NCI-H1930 (cell line): ENCODE measurements around the gene COMT.
"Not testable (repeated sequence)": the region's sequence is repeated elsewhere in the genome, so short reads cannot be mapped to it uniquely, and the experiment has no call there.

ENCODE experiments used
- DNase-seq, 2 experiments: peaks; one replicate each; lab custom pipeline; 2025; lab: John Stamatoyannopoulos, UW

COMT gene

DNA sequence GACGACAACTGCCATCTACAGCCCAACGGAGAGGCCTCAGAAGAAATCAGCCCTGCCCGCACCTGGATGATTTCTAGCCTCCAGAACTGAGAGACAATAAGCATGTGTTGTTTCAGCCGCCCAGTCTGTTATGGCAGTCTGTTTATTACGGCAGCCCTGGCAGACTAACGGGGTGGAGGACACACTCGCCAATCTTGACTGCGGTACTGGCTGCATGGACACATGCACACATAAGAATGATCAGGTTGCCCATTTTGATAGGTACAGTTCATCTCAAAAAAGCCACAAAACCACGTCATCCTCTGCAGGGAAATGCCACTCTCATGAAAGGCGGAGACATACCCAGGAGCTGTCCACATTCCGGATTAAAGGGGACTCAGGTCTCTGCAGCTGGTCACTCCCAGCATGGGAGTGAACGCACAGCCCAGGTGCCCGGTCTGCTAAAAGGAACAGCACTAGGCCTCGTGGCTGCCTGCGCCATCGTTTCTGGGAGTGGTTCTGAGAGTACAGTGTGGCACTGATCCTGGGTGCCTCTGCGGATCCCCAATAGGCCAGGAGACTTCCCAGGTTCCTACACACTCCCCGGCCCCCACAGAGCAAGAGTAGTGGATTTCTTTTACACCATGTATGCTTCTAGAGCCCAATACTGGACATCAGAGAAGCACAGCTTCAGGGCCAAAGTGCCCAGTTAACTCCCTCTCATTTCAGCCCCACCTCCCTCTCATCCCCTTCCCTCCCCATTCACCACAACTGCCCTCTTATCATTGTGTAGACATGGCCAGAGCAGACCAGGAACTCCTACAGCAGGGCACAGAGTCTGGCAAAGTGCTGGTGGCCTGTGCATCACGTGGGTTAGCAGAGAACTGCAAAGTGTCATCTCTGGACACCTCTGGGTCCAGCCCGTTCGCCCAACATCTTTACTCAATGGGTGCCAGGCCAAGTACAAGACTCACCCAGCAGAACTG lies 11.7 kb upstream of the COMT start:
- no peak for DNase-seq

DNA sequence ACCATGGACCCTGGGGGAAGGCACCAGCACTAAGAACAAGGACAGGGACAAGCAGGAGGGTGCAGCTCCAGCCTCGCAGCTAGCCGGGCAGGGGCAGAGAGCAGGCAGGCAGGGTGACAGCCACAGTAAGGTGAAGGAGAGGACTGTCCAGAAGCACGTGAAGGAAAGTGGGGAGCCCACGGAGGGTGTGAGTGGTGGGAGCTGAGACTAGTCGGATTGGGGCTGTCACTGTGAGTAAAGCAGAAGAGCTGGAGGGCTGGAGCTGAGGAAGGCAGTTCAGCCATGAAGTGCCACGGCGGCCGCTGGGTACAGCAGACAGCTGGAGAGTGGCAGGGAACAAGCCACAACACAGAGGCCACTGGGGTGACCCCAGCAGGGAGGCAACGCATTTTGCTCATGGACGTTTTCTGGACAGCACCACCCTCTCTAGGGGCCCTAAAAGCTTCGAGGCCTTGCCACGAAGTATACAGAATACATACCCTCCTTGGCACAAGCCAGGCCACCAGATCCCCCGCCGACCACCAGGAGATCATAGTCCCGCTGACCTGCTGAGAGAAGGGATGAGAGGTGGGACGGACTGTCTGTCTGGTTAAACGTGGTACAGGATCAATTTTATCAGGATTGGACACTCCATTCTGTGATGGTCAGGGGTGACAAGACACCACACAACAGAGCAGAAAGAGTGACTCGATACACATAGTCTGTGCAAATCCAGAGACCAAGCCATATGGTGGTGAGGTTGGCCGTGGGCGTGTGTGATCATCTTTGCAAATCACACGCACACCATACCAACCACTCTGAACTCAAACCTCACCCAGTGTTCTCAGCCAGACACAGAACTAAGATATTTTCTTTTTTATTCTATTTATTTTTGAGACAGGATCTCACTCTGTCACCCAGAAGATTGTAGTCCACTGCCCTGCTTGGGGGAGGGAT lies 10.8 kb upstream of the COMT start:
- DNase-seq, result no peak

DNA sequence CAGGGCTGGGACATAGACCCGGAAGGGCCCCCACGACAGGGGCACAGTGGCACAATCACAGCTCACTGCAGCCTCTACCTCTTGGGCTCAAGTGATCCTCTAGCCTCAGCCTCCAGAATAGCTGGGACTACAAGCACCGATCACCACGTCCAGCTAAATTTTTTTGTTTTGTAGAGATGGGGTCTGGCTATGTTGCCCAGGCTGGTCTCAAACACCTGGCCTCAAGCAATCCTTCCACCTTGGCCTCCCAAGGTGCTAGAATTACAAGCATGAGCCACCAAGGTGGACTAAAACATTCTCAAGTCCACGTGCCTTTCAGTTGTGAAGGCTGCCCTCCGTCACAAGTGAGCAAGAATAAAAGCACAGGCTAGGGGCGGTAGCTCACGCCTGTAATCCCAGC lies 10.1 kb upstream of the COMT start:
- DNase-seq, result no peak

DNA sequence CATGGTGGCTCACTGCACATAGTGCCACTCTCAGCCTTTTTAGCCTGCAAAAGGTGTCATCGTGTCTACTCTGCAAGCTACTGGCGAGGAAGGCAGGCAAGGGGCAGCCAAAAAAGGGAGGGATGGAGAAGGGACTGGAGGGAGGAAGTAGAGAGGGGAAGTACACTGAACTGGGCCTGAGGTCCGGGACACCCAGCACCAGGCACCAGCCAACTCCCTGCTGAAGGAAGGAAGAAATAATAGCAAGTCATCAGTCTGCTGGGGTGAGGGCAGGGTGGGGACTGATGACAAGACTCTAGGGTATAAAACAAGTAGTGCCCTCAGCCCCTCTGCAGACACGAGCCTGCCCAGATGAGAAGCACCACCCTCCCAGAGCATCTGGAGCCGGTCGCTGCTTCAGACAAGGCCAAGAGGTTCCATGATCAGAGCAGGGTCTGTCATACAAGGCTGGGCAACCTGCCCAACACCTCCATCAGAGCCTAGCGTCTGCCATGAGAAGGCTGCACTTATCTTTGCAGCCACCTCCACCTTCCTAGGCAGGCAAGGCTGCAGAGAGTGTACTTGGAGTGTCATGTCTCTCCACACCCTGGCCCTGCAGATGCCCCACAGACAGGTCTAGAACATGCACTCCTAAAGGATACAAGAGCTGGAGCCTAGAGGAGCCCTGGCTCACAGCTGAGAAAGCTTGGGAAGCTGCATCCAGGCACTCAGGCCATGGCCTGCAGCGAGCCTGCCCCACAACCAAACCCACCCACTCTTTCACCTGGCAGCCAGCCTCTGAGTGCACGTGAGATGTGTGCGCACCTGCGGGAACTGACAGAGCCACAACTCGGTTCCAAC lies 9.0 kb upstream of the COMT start:
- DNase-seq, result no peak

DNA sequence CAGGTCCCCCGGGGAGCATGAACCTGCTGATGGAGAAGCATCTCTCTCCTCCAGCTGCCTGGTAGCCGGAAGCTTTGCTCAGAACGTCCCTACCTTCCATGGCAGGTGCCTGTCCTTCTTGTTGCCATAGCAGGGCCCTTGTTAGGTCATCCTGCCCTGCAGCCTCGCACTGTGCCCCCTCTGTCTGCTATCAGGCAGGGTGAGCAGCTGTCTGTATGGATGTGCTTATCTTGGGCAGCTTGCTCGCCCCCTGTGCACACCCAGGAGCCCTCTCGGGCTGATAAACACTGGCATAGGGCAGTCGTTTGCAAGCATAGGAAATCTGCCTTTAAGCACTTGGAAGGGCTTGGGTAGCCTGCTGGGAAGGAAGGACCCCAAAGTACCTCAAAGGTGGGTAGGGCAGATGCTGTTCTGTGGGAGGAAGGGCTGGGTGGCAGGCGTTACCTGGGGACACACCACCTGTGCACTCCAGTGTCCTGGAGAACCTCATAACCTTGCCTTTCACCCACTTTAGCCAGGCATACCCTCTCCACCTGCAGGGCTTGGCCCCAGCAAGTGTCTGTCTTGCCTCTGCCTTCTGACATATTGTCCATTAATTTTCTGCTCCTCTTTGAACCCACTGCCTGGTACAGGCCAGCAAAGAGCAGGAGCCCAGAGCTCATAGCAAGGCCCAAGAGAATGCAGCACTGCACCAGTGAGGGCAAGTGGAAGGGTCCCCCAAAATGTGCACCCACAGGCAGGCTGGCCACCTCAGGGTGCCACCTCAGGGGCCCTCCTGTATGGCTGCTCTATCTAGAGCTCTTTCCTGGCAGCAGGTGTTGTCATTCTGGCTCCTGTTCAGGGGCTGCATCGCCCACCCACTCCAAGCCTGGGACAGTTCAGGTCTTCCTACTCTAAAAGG lies 8.0 kb upstream of the COMT start:
- DNase-seq, result no peak

DNA sequence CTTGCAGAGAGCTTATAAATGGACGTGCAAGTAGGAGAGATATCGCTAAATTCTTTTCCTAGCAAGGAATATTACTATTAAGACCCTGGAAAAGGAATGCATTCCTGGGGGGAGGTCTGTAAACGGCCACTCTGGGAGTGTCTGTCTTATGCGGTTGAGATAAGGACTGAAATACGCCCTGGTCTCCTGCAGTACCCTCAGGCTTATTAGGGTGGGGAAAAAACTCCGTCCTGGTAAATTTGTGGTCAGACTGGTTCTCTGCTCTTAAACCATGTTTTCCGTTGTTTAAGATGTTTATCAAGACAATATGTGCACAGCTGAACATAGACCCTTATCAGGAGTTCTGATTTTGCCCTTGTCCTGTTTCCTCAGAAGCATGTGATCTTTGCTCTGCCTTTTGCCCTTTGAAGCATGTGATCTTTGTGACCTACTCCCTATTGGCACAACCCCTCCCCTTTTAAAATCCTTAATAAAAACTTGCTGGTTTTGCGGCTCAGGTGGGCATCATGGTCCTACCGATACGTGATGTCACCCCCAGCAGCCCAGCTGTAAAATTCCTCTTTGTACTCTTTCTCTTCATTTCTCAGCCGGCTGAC lies 6.4 kb upstream of the COMT start:
- DNase-seq, result not testable (repeated sequence)

DNA sequence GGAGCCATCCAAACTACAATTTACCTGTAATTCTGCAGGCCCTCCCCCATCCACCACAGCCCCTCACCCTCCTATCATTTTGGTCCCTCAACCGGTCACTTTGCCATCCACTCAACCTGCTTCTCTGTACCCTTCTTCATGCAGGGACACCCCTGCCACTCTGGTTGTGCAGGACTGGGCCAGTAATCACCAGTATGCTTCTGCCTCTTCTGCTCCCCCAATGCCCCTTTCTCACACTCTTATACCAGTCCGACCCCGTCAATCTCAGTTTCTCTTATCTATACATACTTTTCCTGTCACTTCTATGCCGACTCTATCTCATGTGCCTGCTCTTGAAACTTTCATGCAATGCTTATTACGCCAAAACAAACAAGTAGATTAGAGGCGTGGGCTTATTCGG lies 5.1 kb upstream of the COMT start:
- no peak for DNase-seq

DNA sequence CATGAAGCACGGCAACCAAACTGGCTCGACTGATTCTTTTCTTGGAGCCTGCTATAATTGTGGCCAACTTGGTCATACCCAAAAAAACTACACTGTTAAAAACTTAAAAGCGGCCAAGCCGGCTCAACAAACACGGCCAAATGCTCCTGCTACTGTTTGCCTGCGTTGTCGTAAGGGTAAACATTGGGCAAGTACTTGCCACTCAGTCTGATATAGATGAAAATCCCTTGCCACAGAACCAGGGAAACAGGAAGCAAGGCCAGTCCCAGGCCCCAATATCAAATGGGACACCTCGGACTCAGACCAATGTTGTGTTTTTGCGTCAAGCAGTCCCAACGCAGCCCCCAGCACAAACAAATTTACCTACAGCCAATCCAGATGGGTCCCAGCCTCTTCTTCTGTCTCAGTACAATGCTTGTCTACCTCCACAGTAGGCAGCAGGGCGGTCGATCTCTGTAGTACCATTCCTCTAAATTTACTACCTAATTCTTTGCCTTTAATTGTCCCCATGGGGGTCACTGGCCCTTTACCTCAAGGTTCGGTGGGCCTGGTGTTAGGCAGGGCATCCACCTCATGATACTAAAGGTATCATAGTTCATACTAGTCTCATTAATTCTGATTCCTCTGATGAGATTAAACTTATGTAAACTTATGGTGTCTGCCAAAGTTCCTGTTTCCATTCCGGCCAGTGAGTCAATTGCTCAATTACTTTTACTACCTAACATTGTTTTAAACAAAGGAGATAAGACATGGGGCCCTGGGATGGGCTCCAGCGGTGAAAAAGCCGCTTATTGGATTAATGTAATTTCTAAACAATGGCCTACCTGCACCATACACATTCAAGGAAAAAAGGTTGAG lies 3.7 kb upstream of the COMT start:
- no peak for DNase-seq

DNA sequence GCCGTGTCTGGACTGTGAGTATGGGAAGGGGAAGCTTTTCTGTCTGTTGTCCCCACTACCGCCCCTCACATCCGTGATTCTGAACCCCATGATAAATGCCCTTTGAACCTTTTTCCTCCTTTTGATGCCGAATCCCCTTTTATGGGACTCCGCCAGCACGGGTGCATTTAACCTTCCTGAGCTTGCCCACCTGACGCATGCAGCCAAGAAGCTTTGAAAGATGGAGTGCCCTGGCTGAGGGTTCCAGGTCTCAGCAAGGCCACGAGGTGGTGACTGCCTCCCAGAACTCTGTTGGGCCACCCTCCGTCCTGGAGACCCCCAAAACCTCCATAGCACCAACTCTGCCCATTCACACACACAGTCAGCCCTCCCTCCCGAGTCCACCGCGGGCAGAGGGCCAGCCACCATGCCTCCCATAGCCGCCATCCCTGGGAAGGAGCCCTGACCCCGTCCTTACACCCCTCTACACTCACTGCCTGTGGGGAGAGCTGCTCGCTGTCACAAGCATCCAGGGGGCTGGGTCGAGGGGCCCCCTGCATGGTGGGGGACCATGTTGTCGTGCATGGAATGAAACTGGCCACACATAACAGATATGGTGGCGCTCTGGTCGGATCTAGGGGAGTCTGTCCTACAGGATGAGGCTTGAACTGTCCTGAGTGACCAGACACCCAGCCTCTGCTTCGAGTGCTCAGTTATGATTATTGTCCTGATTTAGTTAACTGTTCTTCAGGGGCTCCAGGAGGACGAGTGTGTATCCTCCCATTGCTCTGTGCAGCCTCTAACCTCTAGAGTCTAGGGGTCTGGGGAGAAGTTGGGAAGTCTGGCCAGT lies 822 bp upstream of the COMT start:
- DNase-seq, result no peak

DNA sequence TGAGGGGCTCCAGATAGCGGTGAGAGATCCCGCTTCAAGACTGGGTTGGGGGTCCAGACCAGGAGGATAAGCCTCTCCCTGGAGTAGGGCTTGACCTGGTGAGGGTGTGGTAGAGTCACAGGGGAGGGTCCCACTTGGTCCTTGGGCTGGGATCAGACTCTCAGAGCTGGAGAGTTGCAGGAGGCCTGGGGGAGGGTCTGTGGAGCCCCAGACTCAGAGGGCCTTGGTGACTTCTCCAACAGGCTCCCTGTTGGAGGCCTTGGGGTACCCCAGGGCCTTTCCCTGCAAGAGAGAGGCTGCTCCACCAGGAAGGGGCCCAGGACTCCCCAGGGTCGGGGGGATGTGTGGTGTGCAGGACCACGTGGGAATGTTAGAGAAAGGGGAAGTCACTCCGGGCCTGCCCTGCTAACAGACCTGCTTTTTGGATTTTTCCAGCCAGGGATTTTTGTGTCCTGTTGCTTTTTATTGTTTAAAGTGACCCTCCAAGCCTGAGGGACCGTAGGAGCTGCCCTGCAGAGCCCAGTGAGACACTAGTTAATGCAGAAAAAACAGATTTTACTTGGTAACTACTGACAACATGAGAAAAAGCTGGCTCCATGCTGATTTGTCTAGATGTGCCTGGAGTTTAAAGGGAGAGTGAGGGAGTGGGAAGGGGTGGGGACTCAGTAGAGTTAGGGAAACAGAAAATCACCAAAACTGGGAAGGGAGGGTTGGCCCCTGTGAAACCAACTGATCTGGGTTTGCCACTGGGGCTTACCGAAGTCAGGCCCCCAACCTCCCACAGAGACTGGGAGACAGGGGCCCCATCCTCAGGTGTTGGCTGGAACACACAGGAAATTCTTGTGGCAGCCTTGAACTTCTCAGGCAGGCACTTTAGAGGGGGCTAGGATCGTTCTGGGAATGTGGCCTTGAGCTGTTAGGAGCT lies 847 bp downstream of the COMT start:
- no peak for DNase-seq

DNA sequence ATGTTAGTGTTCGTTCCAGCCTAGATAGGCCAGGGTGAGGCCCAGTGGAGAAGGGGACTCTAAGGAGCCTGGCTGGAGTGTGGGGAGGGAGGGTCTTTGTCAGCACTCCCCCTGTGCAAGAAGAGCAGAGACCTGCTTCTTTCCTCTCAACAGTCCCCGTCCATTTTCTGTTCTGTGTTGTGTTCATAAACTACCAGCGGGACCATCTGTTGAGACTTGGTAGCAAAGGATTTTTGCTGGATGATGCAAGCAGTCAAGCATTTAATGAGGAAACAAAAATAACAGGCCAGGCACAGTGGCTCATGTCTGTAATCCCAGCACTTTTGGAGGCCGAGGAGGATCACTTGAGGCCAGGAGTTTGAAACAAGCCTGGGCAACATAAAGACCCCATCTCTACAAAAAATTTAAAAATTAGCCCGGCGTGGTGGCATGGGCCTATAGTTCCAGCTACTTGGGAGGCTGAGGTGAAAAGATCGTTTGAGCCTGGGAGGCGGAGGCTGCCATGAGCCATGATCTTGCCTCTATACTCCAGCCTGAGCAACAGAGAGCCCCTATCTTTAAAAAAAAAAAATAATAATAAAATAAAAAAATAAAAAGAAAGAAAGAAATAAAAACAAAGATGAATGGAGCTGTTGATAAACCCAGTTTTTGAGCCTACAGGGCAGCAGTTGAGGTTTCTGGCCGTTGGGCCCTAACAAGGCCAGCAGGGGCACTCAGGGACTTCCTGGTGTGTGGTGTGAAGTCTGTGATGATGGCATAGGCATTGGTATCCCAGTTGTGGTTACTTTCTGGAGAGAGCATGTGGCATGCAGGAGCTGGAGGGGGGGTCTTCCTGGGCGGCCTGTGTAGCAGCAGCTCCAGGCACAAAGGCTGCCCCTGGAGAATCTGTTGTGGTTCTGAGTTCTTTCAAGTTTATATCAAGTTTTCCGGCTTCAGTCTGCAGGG lies 1.8 kb downstream of the COMT start:
- no peak for DNase-seq

DNA sequence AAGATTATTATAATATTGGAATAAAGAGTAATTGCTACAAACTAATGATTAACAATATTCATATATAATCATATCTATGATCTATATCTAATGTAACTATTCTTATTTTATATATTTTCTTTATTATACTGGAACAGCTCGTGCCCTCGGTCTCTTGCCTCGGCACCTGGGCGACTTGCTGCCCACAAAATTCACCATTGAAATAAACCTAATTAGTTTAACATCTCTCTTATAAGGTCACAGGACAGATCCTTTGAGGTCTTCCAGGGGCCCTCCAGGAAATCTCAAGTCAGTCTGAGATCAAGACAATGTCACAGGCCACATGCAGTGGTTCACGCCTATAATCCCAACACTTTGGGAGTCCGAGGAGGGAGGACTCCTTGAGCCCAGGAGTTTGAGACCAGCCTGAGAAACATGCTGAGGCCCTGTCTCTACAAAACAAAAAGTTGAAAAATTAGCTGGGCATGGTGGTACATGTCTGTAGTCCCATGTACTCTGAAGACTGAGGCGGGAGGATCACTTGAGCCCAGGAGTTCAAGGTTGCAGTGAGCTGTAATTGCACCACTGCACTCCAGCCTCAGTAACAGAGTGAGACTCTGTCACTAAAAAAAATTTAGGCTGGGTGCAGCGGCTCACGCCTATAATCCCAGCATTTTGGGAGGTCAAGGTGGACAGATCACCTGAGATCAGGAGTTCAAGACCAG lies 6.6 kb downstream of the COMT start:
- no peak for DNase-seq

DNA sequence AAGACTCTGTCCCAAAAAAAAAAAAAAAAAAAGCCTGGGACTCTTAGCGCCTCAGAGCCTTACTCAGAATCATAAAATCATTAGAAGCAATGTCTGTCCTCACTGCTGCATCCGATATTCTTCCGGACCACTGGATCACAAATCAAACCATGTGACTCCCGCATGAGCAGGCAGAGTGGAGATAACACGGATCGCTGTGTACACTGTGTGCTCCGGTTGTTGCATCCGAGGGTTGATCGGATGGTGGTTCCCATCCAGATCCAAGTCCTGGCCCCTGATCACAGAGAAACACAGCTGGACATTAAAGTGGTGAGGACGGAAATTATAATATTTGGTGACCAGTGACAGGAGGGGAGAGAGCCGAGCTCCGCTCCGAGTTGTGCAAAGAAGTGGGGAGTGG lies 9.8 kb downstream of the COMT start:
- no peak for DNase-seq

DNA sequence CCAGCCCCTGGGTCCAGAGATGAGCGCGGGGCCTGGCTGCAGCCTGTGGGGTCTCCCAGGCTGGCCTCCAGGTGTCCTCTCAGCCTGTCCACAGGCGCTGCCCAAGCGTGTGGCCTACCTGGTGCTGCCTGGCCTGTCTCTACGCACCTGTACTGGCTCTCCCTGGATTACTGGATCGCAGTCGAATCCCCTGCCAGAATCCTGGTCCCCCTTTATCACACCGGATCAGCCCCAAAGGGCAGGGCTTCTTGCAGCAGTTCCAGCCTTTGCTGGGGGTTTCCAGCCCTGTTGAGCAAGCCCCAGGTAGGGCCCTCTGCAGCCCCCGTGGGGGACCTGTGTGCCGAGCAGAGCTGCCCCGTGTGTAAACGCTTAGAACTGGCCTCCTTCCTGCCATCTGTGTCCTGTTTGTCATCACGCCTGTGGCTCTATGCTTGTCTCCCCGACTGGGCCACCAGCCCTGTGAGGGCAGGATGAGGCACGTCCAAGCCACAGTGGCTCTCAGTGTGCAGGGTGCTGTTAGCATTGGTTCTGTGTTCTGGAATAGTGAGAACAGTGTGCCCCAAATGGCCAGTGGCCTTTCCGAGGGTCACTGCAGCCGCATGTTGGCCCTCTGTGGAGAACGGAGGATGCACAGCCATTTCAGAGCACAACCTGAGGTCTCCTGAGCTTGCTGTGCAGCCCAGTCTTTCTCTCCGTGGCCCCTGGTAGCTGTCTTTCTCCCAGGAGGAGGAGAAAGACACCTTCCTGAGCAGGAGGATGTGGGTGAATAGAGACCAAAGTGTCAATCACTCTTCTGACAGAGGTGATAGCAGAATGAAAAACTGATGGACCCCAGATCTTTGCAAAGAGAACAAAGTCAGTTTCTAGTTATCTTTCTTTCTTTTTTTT lies 13.9 kb downstream of the COMT start:
- no peak for DNase-seq

DNA sequence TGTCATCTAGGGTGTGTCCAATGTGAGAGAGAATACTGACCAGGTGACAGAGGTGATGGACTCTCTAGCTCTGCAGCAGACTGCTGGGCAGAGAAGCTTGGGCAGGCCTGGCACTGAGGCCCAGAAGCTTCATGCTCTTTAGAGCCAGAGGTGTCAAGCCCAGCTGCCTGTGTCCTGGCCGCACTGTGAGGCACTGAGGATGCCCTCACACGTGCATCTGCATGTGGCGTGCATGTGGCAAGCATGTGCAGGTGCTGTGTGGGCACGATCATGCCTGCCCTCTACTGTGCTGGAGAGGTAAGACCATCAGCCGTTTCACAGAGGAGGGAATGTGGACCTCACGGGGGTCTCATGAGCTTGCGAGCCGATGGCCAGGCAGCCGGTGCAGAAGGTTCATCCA lies 15.9 kb downstream of the COMT start:
- no peak for DNase-seq
